Keratinocyte (primary cell): ENCODE data around the gene ZFYVE28. TPM values are rescaled to one million over a fixed set of nuclear protein-coding genes. Genes with fewer than 3 reads are reported as not detected.

Source experiments
- DNase-seq: peaks from one replicate; pipeline ENCODE4 v3.0.0-alpha.2; 2011; ENCODE audit warnings: low read depth, missing footprints, low spot score
- FAIRE-seq: peaks from 2 replicates; lab custom pipeline; 2011; peaks lifted over from hg19 to GRCh38; lab: Jason Lieb, UNC
- H2AFZ ChIP-seq: 2 replicates; pipeline ENCODE4 v1.6.0; 2012; ENCODE audit warnings: low read length, control low read depth, inconsistent platforms; ENCODE audit not compliant: control insufficient read depth
- H3K27ac ChIP-seq: 2 replicates; pipeline ENCODE4 v1.5.1; 2011; ENCODE audit warnings: low read length; ENCODE audit not compliant: control insufficient read depth, insufficient read depth
- H3K27me3 ChIP-seq: 3 replicates; pipeline ENCODE4 v1.6.0; 2011; ENCODE audit warnings: low read length; ENCODE audit not compliant: control insufficient read depth, insufficient read depth; ENCODE audit errors: extremely low read depth
- H3K36me3 ChIP-seq, 2 experiments: 2 replicates in 1 of 2; 3 replicates in 1 of 2; pipeline ENCODE4 v1.5.1; 2011; ENCODE audit warnings: low read length in 2 of 2, mild to moderate bottlenecking in 1 of 2; ENCODE audit not compliant: control insufficient read depth in 2 of 2, insufficient read depth in 2 of 2; ENCODE audit errors: extremely low read depth in 1 of 2
- H3K4me1 ChIP-seq: 3 replicates; pipeline ENCODE4 v1.5.1; 2011; ENCODE audit warnings: low read length; ENCODE audit not compliant: control insufficient read depth, insufficient read depth; ENCODE audit errors: extremely low read depth
- H3K4me2 ChIP-seq: 3 replicates; pipeline ENCODE4 v1.6.0; 2011; ENCODE audit warnings: low read depth, low read length; ENCODE audit not compliant: control insufficient read depth, insufficient read depth; ENCODE audit errors: extremely low read depth
- H3K4me3 ChIP-seq, 3 experiments: fragments of 200-600 bp in 1 of 3; sonication (generic) in 1 of 3; 2 replicates in 2 of 3; 3 replicates in 1 of 3; pipeline ENCODE4 v1.5.1; 2011 to 2016; ENCODE audit warnings: low read length in 3 of 3, mild to moderate bottlenecking in 3 of 3, control low read depth in 2 of 3, inconsistent platforms in 1 of 3, low read depth in 1 of 3, mixed read lengths in 1 of 3, mixed run types in 1 of 3, moderate library complexity in 1 of 3; ENCODE audit not compliant: control insufficient read depth in 2 of 3, insufficient read depth in 2 of 3; ENCODE audit errors: extremely low read depth in 1 of 3
- H3K79me2 ChIP-seq: 2 replicates; pipeline ENCODE4 v1.6.0; 2012; ENCODE audit warnings: low read length; ENCODE audit not compliant: control insufficient read depth, insufficient read depth
- H3K9ac ChIP-seq: 3 replicates; pipeline ENCODE4 v1.6.0; 2011; ENCODE audit warnings: low read length; ENCODE audit not compliant: control insufficient read depth, insufficient read depth; ENCODE audit errors: extremely low read depth
- H3K9me1 ChIP-seq: 3 replicates; pipeline ENCODE4 v1.6.0; 2011; ENCODE audit warnings: low read length; ENCODE audit not compliant: control insufficient read depth, insufficient read depth; ENCODE audit errors: extremely low read depth
- H3K9me3 ChIP-seq: 2 replicates; pipeline ENCODE4 v1.5.1; 2012; ENCODE audit warnings: low read depth, low read length; ENCODE audit not compliant: control insufficient read depth
- H4K20me1 ChIP-seq: 3 replicates; pipeline ENCODE4 v1.6.0; 2011; ENCODE audit warnings: low read length; ENCODE audit not compliant: control insufficient read depth, insufficient read depth; ENCODE audit errors: extremely low read depth
- CTCF ChIP-seq, 3 experiments: IDR thresholded peaks in 1 of 3; conservative IDR thresholded peaks in 1 of 3; optimal IDR thresholded peaks in 1 of 3; 2 replicates in 2 of 3; 3 replicates in 1 of 3; pipeline versions ENCODE3 to v1.5.1; 2011; ENCODE audit warnings: low read length in 3 of 3, mild to moderate bottlenecking in 3 of 3, moderate library complexity in 2 of 3, control low read depth in 1 of 3, inconsistent platforms in 1 of 3; ENCODE audit not compliant: insufficient read depth in 2 of 3; ENCODE audit errors: extremely low read depth in 1 of 3
- EZH2 ChIP-seq: IDR thresholded peaks from one replicate; pipeline ENCODE4 v1.6.1; 2012; ENCODE audit warnings: inconsistent platforms, mild to moderate bottlenecking, low read length, moderate library complexity
- dilution Hi-C: fragments of 300-500 bp; cut with MboI; formaldehyde crosslinking; loops from one replicate; pipeline ENCODE4 v1.7.0; 2020; ENCODE audit warnings: low sequenced_read_pairs; ENCODE audit not compliant: extremely low pct_ligation_motif_present
- polyA plus RNA-seq, 5 experiments: library from polyadenylated mRNA; depleted of rRNA in 3 of 5; stranded (reverse) in 3 of 5; stranded (forward) in 1 of 5; unstranded in 1 of 5; fragments of >200 nt; gene quantifications; 1 replicate in 1 of 5; 2 replicates in 3 of 5; 3 replicates in 1 of 5; pipeline versions ENCODE4 v1.2.1 to v1.2.3, GENCODE V29; 2011 to 2012; ENCODE audit warnings: missing spikeins in 2 of 5, low read depth in 1 of 5, low replicate concordance in 1 of 5

ZFYVE28 gene
- polyA plus RNA-seq, 1 donor (not counting 4 experiments of a cell fraction or from before 2014, with no cell fraction given): 0.33 TPM

- H3K4me2 ChIP-seq: no peak overlapping the region
- no peak for FAIRE-seq
- dilution Hi-C loops: no loop called here
These were observed 146.2 kb downstream of the ZFYVE28 start for GRCh38 chr4:2272026-2272827.

GRCh38 chr4:2271279-2272025 is 147.0 kb downstream of the ZFYVE28 start:
- Histone ChIP-seq H3K9me1 (no peaks in the 10 kb centered on the region), H2AFZ (no peak overlapping the region), H3K27ac (no peak overlapping the region), H3K4me1 (no peaks in the 10 kb centered on the region), H3K27me3 (no peaks in the 10 kb centered on the region), H3K4me2 (no peak overlapping the region), H3K36me3 (no peaks in the 10 kb centered on the region), H3K4me3 (no peak overlapping the region), H3K9ac (no peak overlapping the region), H3K9me3 (no peaks in the 10 kb centered on the region), H3K79me2 (no peaks in the 10 kb centered on the region), H4K20me1 (no peaks in the 10 kb centered on the region)
- TF ChIP-seq EZH2: no peak
- no peak for TF ChIP-seq CTCF (optimal IDR thresholded peaks at IDR 0.05 in 1 of 3, IDR thresholded peaks at IDR 0.05 in 1 of 3, conservative IDR thresholded peaks at IDR 0.05 in 1 of 3; ENCODE audit: extremely low read depth in 1 of 3, insufficient read depth in 2 of 3, low read length in 3 of 3)
- dilution Hi-C loops: no loop called here
- DNase-seq (no peak), FAIRE-seq (no peak)

More at GRCh38 chr4:2272026-2272827, 146.2 kb downstream of the ZFYVE28 start:
- Histone ChIP-seq H3K27ac (no peak overlapping the region), H2AFZ (no peak overlapping the region), H3K79me2 (no peaks in the 10 kb centered on the region), H3K4me3 (no peak overlapping the region), H3K9ac (no peak overlapping the region), H3K4me1 (no peaks in the 10 kb centered on the region), H3K9me1 (no peaks in the 10 kb centered on the region), H4K20me1 (no peaks in the 10 kb centered on the region), H3K9me3 (no peaks in the 10 kb centered on the region), H3K36me3 (no peaks in the 10 kb centered on the region), H3K27me3 (no peaks in the 10 kb centered on the region)
- TF ChIP-seq CTCF (optimal IDR thresholded peaks at IDR 0.05 in 1 of 3, IDR thresholded peaks at IDR 0.05 in 1 of 3, conservative IDR thresholded peaks at IDR 0.05 in 1 of 3; ENCODE audit: extremely low read depth in 1 of 3, insufficient read depth in 2 of 3, low read length in 3 of 3): no peak
- TF ChIP-seq EZH2: no peak
- DNase-seq: no peak
